GM21786 (cell line): ENCODE results near the gene LRP10.
"Not testable (repeated sequence)": the region's sequence is repeated elsewhere in the genome, so short reads cannot be mapped to it uniquely, and the experiment has no call there.

ENCODE experiments used
- ATAC-seq: cut with Tn5 transposase; IDR thresholded peaks from one replicate; pipeline ENCODE4 v1.9.1; 2021; ENCODE audit not compliant: unreplicated experiment

The LRP10 gene

DNA sequence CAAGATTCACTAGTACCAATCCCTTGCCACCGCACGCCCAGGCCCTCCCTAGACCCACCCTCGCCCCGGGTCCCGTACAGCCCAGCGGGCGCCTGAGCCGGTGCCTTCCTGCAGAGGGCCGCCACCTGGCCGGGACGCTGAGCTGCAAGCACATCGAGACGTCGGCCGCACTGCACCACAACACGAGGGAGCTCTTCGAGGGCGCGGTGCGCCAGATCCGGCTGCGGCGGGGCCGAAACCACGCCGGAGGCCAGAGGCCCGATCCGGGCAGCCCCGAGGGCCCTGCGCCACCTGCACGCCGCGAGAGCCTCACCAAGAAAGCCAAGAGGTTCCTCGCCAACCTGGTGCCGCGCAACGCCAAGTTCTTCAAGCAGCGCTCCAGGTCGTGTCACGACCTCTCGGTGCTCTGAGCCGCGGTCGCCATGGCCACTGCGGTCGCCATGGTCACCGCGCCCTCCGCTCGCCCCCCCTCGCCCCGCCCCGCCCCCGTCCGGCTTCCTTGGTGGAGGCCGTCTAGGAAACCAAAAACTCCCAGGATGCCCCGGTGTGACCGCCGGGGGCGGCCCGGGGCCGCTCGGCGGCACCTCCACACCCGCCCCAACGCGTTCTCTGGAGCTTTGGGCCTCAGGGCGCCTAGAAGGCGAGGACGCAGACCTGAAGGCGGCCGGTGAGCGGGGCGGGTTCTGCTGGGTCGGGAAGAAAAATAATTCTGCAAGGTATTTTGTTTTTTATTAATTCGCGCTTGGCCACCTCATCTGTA, 15.1 kb downstream of the LRP10 start:
- peak; percentile 46 for ATAC-seq

DNA sequence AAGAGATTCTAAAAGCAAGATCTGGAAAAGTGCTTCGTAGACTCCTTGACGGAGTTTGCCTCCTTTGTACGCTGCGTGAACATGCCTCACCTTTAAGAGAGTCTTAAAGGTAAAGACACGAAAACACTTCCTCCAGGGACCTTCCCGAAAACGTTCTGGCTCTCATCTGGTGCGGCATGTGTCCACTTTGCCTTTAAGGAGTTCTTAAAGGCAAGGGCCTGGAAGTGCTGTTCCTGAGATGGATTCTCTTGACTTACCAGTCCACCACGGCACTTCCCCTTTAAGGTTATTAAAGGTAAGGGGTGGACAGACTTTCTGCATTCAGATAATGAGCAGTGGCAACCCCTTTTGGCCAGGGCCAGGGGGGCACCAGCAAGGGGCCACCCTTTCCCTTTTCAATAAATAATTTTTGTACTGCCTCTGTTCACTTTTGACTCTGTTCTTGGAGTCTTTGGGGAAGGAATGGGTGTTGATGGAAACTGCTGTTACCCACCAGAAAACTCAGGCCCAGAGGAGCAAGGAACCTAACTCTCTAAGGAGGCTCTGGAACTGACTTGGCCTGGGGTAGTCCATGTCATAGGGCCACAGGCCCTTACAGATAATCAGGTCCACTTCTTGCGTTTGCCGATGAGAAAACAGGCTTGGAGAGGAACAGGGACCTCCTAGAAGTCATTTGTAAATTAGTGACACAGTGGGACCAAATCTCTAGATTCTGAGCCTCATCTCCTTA, 15.9 kb downstream of the LRP10 start:
- ATAC-seq: peak; percentile 41

DNA sequence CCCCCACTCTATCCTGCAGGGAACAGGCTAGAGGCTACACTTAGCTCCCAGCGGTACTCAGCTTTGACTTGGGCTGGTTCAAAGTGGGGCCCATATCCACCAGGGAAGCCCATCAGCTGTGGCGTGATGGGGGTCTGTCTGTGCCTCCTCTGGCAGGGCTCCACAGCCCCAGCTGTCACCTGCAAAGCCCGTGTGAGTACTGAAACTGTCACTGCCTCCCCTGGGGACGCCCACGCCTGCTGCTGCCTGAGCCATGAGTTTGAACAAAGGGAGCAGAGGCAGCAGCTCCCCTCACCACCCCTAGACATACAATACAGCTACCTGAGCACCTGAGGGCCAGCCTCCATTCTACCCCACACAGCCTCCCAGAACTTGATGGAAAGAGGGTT, 16.4 kb downstream of the LRP10 start:
- peak; percentile 45 for ATAC-seq

DNA sequence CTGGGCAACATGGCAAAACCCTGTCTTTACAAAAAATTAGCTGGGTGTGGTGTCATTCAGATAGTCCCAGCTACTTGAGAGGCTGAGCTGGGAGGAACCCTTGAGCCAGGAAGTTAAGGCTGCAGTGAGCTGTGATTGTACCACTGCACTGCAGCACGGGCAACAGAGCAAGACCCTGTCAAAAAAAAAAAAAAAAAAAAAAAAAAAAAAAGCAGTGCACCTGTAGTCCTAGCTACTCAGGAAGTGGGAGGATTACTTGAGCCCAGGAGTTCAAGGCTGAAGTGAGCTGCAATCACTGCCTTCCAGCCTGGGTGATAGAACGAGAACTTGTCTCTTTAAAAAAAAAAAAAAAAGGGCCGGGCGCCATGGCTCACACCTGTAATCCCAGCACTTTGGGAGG, 17.1 kb downstream of the LRP10 start:
- ATAC-seq: no peak

DNA sequence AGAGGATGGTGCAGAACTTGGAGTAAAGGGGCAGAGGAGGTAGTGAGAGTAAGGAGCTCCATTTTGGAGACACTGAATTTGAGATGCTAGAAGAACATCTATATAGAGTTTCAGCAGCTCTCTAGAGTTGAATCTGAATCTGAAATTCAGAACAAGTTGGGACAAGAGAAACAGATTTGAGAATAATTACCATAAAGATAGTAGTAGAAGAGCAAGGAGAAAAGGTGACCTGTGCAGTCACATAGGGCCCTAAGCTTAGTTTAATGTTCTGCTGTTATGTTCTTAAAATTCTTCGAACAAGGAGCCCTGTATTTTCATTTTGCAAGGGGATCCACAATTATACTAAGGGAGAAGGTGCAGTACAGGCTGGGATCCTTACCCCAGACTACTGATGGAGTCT, 18.9 kb downstream of the LRP10 start:
- ATAC-seq: no peak

DNA sequence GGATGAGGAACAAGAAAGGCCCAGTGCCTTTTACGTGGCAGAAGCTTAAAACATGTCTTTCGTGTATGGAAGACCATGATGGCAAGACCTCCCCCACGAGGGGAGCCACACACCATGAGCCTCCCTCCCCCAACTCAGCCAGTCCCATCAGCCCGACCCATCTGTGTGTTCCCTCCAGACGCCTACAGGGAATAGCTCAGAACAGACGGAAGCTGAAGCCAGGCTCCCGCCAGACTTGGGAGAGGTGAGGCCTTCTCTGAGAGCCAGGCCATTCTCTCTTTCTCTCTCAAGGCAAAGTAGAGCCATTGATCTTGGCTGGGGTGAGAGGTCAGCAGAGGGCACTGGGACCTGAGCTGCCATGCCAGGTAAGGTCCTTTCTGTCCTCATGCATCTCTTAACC, 20.9 kb downstream of the LRP10 start:
- ATAC-seq: no peak

DNA sequence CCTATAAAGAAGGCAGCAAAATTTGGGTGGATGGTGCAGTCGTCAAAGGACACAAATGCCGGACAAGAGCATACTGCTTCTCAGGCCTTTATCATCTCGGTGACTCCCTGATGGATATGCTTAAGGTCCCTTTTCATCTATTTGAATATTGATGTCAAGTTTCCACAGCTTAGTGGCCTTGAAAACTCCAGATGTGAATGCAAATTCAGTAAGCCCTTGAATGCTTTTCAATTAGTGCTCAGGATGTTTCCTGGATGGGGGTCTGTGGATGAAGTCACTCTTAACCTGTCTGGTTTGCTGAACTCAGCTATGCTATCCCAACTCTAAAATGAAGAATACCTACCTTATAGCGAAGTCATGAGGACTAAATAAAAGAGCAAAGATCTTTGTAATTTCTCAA, 22.2 kb downstream of the LRP10 start:
- no peak for ATAC-seq

DNA sequence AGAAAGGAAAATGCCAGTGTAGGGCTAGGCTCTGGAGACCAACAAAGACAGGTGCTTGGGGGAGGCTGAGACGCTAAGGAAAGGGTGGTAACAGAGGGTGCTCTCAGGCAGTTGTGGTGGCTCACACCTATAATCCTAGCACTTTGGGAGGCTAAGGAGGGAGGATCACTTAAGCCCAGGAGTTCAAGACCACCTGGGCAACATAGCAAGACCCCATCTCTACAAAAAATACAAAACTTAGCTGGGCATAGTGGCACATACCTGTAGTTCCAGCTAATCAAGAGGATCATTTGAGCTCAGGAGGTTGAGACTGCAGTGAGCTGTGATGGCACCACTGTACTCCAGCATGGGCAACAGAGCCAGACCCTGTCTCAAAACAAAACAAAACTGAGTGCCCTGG, 23.9 kb downstream of the LRP10 start:
- ATAC-seq: no peak

DNA sequence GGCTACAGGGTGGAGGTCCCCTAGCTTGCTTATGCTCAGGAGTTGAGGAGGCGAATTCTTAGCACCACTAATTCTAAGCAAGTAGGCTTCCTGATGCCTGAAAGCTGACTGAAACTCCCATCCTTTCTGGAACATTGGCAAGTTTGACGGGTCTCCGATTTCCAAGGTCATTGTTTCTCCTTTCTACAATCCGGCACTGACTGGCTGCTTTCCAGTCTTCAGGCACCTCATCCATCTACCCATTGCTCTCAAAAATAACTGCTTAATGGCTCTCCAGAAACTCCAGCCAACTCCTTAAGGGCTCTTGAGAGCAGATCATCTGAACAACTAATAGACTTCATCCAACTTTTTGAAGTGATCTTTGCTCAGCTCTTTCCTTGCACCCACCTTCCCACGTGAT, 24.8 kb downstream of the LRP10 start:
- ATAC-seq: no peak

DNA sequence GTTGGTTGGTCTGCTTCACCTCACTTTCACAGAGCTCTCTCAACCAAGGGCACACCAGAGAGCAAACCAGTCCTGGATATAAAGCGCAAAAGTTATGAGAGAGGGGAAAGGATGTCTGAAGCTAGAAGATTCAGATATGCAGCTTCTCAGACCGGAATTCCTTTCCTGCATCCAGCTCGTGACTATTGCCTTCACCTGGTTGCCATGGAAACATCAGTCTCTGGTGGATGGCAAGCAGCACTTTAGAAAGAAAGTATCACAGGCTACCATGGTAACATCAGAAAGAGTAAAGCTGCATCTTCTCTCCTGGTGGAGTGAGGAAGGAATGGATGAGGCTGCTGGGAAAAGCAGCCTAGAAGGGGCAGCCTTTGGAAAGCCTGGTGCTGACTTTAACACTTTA, 25.2 kb downstream of the LRP10 start:
- no peak for ATAC-seq

DNA sequence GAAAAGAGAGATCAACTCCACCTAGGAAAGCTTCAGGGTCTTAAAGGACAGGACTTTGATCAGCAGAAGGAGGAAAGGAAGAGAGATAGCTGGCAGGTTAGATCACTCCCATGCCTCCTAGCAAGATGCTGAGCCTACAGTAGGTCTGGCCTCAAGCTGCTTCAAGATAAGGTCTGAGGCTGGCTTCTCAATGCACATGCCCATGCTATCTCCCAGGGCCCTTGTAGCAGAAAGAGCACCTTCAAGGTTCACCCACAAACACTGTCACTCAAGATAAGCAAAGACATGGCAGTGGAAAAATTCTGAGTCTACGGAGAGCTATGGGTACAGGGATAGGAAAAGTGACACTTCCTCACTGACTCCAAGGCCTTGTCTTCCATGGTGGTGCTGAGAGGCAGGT, 25.8 kb downstream of the LRP10 start:
- ATAC-seq: no peak

DNA sequence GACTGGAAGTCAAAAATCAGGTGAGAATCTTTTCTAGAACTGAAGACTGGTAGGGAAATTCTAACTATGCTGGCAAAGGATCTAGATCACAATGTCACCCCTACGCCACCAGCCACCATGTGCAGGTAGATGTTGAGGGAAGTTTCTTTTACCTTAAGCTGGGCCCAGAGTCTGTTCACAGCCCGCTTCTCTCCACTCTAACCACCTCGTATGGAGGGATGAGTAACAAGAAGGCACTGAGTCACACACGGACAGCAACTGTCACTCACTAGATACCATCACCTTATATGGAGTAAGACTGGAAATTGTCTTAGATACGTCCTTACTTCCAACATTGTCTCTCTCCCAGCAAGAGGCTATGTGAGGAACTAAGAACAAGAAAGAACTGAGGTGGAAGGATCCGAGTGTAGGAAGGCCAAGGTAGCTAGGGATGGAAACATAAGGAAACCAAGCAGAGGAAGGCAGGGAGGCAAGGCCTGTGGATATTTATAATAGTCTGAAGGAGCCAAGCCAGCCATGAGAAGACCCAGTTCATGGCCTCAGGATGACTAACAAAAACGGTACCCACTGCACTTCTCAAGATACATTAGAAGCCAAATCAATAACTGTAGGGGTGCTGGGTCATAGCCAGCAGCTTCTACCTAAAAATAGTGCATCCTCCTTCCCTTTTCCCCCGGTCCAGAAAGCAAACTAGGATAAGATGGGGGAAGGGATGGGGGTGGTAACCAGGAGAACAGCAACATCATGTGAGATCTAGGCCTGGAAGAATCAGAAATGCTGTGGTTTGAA, 27.0 kb downstream of the LRP10 start:
- ATAC-seq: no peak

DNA sequence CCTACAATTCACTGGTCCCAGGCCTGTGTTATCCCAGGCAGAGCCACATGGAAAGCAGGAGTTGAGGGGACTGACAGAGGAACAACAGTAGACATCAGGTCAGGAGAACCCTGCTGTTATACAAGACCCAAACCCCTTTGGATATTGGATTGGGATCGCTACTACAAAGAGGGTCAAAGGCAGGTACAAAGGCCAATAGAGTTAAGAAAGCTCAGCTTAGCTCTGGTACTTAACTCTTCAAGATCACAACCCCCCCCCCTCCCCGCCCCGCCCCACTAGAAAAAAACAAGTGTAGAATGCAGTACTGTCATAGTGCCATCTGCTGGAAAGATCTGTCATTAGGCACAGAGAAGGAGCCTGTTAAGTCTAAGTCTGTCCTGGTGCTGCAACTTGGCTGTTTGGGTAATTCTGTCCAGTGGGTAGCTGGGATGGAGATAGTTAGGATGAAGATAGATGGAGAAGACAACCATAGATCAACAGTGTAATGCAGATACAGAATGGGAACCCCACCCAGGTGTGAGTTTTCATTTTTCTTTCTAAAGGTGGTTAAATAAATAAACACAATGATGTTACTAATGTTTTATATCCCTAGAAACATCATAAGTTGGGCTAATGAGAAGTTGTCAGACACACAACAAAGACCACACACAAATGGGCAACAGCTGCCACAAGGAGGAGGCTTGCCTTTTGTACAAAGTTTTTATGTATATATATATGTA, 28.7 kb downstream of the LRP10 start:
- ATAC-seq: no peak

DNA sequence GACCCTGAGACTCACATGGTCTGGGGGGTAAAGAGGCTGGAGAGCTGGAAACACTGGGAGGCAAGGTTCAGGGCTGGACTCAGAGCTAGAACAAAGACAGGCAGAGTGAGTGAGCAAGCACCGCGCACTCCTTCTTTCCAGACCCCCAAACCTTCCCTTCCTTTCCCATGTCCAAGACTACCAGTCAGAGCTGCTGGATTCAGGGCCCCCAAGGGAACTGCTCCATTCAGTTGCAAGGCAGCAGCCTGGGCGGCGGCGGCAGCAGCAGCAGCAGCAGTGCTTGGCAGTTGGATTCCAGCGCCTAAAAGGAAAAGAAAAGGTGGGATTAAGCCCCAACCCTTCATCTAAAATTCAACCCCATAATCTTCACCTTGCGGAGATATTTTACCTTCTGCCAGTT, 30.3 kb downstream of the LRP10 start:
- ATAC-seq: no peak

DNA sequence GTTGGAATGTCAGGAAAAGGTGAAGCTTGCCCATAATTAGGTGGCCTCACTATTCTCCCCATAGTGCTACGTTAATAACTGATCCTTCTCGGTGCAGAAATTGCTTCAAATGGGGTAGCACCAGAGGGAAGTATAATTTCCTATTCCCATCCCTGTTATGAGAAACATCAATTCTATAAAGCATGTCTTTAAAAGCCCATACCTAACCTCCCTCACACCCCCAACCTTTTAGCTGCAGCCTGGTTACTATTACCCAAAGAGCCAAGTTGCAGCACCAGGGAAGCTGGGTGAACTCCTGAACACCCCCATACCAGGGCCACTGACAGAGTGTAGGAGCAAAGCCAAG, 32.2 kb downstream of the LRP10 start:
- ATAC-seq: no peak

DNA sequence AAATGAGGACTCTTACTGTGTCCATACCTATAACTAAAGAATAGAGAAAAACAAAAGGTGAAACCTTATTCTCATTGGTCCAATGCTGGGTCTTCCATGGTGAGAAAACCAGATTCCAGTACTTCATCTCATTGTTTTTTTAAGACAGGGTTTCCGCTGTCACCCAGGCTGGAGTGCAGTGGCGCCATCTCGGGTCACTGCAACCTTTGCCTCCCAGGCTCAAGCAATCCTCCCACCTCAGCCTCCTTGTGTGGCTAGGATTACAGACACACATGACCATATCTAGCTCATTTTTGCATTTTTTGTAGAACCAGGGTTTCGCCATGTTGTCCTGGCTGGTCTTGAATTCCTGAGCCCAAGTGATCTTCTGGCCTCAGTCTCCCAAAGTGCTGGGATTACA, 34.1 kb downstream of the LRP10 start:
- ATAC-seq: no peak

DNA sequence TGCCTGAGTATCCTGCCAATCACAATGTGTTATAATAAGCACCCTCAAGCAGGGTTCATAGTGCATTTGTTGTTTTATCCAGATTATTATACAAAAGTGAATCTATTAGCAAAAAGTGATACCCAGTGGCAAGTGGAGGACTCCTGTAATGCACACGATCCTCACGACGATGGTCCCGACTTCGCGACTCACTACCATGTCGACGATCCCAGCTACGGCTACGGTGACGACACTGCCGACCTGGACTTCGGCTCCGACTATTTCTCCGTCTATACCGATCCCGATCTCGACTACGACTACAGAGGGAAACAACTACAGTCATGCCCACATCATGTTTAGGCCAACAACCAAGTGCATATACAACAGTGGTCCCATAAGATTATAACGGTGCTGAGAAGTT, 34.5 kb downstream of the LRP10 start:
- ATAC-seq: no peak

DNA sequence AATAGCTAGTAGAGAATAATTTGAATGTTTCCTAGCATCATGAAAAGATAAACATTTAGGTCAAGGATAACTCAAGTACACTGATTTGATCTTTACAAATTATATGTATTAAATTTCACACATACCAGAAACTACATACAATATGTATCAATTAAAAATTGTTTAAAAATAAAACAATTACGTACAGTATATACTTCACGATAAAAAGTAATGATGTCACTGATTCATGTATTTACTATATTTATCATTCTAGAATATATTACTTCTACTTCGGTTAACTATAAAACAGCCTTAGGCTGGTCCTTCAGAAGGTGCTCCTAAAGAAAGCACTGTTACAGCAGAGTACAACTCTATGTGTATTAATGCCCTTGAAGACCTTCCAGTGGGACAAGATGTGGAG, 35.9 kb downstream of the LRP10 start:
- ATAC-seq: no peak

DNA sequence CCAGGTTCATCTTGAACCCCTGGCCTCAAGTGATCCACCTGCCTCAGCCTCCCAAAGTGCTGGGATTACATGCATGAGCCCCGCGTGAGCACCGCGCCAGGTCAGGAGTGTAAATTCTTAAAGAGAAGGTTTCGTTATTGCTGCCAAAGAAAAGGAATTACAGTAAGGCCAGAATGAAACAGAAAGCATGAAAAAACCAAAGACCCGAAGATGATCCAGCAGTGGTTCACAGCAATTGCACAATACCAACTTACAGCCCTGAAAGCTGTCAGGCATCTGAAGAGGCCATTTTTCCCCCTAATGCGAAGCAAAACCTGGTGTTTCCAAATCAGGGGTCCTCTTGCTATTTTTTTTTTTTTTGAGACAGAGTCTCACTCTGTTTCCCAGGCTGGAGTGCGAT, 37.1 kb downstream of the LRP10 start:
- no peak for ATAC-seq

DNA sequence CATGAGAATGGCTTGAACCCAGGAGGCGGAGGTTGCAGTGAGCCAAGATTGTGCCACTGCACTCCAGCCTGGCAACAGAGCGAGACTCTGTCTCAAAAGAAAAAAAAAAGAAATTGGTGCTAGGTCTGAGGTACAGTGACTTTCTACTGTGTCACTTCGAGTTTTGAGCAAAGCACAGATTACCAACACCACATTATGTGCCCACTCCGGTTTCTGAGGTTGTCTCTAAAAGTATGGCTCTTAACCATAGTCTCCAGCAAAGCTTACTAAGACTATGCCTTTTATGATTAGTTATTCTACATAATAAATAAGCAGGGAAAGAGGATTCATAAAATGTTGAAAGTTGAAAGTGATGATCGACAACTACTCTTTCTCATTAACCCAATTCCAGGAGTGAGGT, 39.4 kb downstream of the LRP10 start:
- no peak for ATAC-seq

DNA sequence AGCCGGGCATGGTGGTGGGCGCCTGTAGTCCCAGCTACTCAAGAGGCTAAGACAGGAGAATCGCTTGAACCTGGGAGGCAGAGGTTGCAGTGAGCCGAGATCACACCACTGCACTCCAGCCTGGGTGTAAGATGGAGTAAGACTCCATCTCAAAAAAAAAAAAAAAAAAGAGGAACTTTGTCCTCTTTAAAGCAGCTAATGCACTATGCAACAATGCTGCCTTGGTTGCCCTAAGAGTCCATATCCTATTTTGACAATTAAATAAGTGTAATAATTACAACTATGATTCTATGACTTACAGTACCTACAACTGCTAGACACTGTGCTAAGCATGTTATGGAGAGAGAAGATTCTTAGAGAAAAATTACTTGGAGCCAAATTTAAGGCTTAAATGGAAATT, 43.3 kb downstream of the LRP10 start:
- ATAC-seq: not testable (repeated sequence)
